ENCODE data around the gene DSTYK.
"Not testable (repeated sequence)": the region's sequence is repeated elsewhere in the genome, so short reads cannot be mapped to it uniquely, and the experiment has no call there.

- not testable (repeated sequence) for TF ChIP-seq CTCF (conservative IDR thresholded peaks at IDR 0.05; ENCODE audit: low read depth, low read length); EZH2 (IDR thresholded peaks at IDR 0.05; ENCODE audit: low read length, unreplicated experiment)
These were observed 31.2 kb downstream of the DSTYK start for GRCh38 chr1:205180331-205180730.

Measured in PC-3 (cell line).